ENCODE results near the gene CCDC102B.

DNA sequence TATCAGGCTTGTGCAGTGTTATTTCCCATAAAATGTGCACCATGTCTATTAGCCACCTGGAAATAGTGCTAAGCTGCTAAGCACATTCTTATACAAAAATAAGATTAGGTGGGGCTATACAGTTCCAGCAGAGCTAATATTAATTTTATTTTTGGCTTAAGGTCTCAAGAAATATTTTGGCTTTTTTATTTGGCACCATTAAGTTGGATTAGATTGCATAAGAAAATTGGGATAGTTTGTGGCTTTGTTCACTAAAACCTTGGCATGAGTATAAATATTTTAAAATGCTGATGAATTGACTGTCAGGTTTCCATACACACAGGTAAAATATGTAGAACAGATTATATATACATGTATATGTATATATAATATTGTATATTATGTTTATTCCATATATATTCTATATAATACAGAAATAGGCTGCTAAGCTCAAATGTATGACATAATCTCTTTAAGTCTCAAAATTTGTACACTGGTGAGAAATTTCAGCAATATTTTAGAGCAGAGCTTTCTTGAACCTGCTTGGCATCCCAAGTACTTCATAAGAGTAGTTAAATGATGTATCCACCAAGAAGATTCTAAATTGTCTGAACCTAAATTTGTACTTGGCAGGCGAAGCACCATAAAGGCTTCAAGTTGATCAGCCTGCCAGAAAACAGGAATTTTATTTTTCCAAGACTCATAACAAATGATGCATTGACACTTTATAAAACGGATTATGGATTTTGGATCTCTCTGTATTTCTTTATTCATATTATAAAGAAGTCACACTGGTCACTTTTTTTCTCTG is 32.6 kb downstream of the CCDC102B start:
- TF ChIP-seq, protein P1, sequence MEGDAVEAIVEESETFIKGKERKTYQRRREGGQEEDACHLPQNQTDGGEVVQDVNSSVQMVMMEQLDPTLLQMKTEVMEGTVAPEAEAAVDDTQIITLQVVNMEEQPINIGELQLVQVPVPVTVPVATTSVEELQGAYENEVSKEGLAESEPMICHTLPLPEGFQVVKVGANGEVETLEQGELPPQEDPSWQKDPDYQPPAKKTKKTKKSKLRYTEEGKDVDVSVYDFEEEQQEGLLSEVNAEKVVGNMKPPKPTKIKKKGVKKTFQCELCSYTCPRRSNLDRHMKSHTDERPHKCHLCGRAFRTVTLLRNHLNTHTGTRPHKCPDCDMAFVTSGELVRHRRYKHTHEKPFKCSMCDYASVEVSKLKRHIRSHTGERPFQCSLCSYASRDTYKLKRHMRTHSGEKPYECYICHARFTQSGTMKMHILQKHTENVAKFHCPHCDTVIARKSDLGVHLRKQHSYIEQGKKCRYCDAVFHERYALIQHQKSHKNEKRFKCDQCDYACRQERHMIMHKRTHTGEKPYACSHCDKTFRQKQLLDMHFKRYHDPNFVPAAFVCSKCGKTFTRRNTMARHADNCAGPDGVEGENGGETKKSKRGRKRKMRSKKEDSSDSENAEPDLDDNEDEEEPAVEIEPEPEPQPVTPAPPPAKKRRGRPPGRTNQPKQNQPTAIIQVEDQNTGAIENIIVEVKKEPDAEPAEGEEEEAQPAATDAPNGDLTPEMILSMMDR (IDR thresholded peaks at IDR 0.05), result no peak
- no peak for TF ChIP-seq POLR2A (IDR thresholded peaks at IDR 0.05)
